Natural killer cell (primary cell): ENCODE data around the gene DNAH7. TPM values are rescaled to one million over a fixed set of nuclear protein-coding genes. Genes with fewer than 3 reads are reported as not detected.
A peak's percentile ranks its signal among the peaks of the same experiment; 100 is the strongest.

Experiments
- ATAC-seq, 3 donors: fragments of 150-1000 bp in 2 of 3; fragments of 200-7000 bp in 1 of 3; cut with Tn5 transposase; 1 replicate in 1 of 3; 2 replicates in 2 of 3; pipeline ENCODE4 v1.10.0; 2021; ENCODE audit warnings: mild to moderate bottlenecking in 2 of 3, moderate library complexity in 2 of 3
- DNase-seq, 2 donors: peaks; one replicate each; pipeline versions ENCODE4 v3.0.0 to v3.0.0-alpha.2; 2013 to 2021; ENCODE audit warnings: mixed read lengths in 1 of 2
- H3K27ac ChIP-seq: one replicate; pipeline ENCODE4 v1.5.1; 2013; ENCODE audit warnings: mild to moderate bottlenecking, low read length
- H3K27me3 ChIP-seq: one replicate; pipeline ENCODE4 v1.6.1; 2013; ENCODE audit warnings: low read length; ENCODE audit not compliant: control insufficient read depth, insufficient read depth
- H3K36me3 ChIP-seq: one replicate; pipeline ENCODE4 v1.6.1; 2013; ENCODE audit warnings: low read length; ENCODE audit not compliant: control insufficient read depth, insufficient read depth
- H3K4me1 ChIP-seq: one replicate; pipeline ENCODE4 v1.6.1; 2013; ENCODE audit warnings: low read length; ENCODE audit not compliant: control insufficient read depth, insufficient read depth
- H3K4me3 ChIP-seq: one replicate; pipeline ENCODE4 v1.5.1; 2013; ENCODE audit warnings: low read length
- H3K9me3 ChIP-seq: one replicate; pipeline ENCODE4 v1.6.1; 2013; ENCODE audit warnings: low read length; ENCODE audit not compliant: control insufficient read depth, insufficient read depth
- H3K27ac Mint-ChIP-seq, 2 donors: one replicate each; pipeline ENCODE4 v1.8.0; 2022; ENCODE audit warnings: mild to moderate bottlenecking in 2 of 2, mixed read lengths in 2 of 2, moderate library complexity in 1 of 2
- H3K27me3 Mint-ChIP-seq, 2 donors: one replicate each; pipeline ENCODE4 v1.8.0; 2022; ENCODE audit warnings: low read depth in 2 of 2, mixed read lengths in 2 of 2
- H3K36me3 Mint-ChIP-seq: one replicate; pipeline ENCODE4 v1.8.0; 2022; ENCODE audit warnings: mixed read lengths
- H3K4me1 Mint-ChIP-seq, 2 donors: one replicate each; pipeline ENCODE4 v1.8.0; 2022; ENCODE audit warnings: mixed read lengths in 2 of 2
- H3K4me3 Mint-ChIP-seq: one replicate; pipeline ENCODE4 v1.8.0; 2022; ENCODE audit warnings: mild to moderate bottlenecking, moderate library complexity, mixed read lengths
- H3K9me3 Mint-ChIP-seq, 2 donors: one replicate each; pipeline ENCODE4 v1.8.0; 2022; ENCODE audit warnings: mixed read lengths in 2 of 2
- WGBS: methylation state at CpG from one replicate; pipeline ENCODE4 v1.1.7; 2013; ENCODE audit warnings: missing lambda C conversion rate; ENCODE audit not compliant: insufficient coverage; 5-methylcytosine and 5-hydroxymethylcytosine counted together
- intact Hi-C: fragments of 100-400 bp; cut with micrococcal nuclease; formaldehyde crosslinking; loops from one replicate; pipeline ENCODE4 v1.14.2; 2022
- total RNA-seq, 4 donors: library from RNA; stranded (reverse); fragments of 120-200 nt in 1 of 4; gene quantifications; one replicate each; pipeline versions ENCODE4 v1.2.3 to v1.2.4, GENCODE V29; 2013 to 2022
- TF ChIP-seq, protein P1 (sequence below): fragments of 200-600 bp; IDR thresholded peaks from one replicate; pipeline ENCODE4 v1.8.0; 2022; ENCODE audit warnings: antibody characterized with exemption

DNAH7 gene
- total RNA-seq: under 1 TPM in 2 of 3 donors, not detected in 1; 0.07 to 0.20 TPM
- total RNA-seq (2013): 0.52 TPM

- H3K27ac ChIP-seq: peak within 1 kb of the TSS; percentile 61
- Mint-ChIP-seq H3K27ac (peak within 1 kb of the TSS; percentile 70 to 87), H3K4me1 (peaks cover 11 to 16% of the 10 kb centered on the region in 2 donors), H3K27me3 (no peaks in the 10 kb centered on the region), H3K36me3 (no peaks in the 10 kb centered on the region), H3K4me3 (peak within 1 kb of the TSS; percentile 89), H3K9me3 (no peaks in the 10 kb centered on the region)
- intact Hi-C loops: loop anchor here (5.0 to 10.0 kb wide), 4 partner anchors 406 to 661 kb away; no protein-coding TSS in a partner anchor
- ATAC-seq: peak; percentile 87 to 96 (median 92)
- H3K36me3 ChIP-seq: no peaks in the 10 kb centered on the region
- DNase-seq: peak; percentile 87 to 95
- H3K27me3 ChIP-seq: no peaks in the 10 kb centered on the region
- no peaks in the 10 kb centered on the region for H3K9me3 ChIP-seq
- 9% methylated on average over 53 of the region's 53 CpGs for WGBS
- H3K4me1 ChIP-seq: peaks cover 12% of the 10 kb centered on the region
- TF ChIP-seq, protein P1, sequence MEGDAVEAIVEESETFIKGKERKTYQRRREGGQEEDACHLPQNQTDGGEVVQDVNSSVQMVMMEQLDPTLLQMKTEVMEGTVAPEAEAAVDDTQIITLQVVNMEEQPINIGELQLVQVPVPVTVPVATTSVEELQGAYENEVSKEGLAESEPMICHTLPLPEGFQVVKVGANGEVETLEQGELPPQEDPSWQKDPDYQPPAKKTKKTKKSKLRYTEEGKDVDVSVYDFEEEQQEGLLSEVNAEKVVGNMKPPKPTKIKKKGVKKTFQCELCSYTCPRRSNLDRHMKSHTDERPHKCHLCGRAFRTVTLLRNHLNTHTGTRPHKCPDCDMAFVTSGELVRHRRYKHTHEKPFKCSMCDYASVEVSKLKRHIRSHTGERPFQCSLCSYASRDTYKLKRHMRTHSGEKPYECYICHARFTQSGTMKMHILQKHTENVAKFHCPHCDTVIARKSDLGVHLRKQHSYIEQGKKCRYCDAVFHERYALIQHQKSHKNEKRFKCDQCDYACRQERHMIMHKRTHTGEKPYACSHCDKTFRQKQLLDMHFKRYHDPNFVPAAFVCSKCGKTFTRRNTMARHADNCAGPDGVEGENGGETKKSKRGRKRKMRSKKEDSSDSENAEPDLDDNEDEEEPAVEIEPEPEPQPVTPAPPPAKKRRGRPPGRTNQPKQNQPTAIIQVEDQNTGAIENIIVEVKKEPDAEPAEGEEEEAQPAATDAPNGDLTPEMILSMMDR: peak; percentile 76
- peak within 1 kb of the TSS; percentile 50 for H3K4me3 ChIP-seq
Observed at GRCh38 chr2:196068271-196069209, at the start of gene DNAH7. TSS of gene DNAH7 (minus strand) at chr2:196068837. CDS start at chr2:196068711, 126 bp downstream.

DNA sequence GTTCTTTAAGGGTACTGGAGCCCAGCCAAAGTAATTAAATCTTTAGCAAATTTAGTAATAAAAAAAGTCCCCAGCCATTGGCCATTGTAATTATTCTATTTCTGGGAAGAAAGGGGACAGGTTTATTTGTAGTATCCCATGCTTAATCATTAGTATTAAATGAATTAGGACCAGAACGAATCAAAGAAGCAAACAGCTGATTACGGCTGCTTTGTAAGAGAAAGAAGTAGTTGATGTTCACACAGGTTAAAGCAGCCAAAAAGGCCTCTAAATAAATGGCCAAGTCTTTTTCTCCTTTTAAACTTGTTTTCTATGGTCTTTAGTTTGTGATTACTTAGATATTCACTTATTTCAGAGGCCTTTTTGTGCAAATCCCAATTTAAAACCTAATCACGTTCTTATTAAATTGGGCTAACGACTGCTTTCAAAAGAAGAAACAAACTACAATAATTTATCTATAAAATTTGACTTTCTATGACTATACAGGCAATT, 48.6 kb upstream of the DNAH7 start:
- H3K9me3 Mint-ChIP-seq: no peaks in the 10 kb centered on the region
- no peak for ATAC-seq
- 100% methylated on average over 2 of the region's 4 CpGs for WGBS

DNA sequence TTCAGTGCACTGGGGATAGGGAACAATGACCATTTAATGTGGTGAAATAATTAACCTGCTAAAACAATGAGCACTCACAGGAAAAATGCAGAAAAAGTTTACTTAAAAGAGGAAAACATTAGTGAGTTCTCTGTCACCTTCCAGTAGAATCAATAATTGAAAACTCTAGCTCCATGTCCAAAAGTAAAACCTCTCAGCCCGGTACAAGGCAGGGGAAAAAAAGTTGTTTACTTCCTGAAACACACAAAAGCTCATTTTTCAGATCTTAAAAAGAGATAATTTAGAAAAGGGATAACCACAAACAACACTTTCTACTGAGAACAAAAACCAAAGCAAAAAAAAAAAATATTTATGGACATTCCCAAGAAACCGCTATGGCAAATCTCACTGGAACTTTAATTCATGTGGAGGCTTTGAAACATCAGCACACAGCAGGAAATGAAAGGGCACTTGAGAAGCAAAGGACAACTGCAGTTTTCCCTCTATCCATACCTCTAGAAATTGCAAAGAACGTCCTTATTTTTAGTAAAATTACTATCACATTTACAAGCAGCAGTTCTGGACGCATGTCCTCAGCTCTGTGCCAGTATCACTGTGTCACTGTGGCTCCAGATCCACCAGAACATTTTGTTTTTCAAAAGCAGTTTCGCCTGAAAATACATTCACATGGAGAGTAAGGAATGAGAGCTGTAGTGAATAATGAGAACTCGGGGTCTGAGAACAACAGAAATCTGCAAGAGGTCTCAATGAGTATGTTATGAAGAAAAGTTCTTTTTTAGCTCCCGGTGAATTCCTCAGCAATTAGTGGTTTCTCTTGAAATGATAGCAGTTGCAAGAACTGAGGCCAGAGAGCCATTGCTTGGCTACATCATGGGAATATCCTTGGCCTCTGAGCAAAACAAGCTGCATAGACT, 44.7 kb upstream of the DNAH7 start:
- Mint-ChIP-seq H3K27me3 (no peaks in the 10 kb centered on the region), H3K4me1 (peaks cover 0 to 7% of the 10 kb centered on the region in 2 donors), H3K36me3 (no peaks in the 10 kb centered on the region), H3K9me3 (no peaks in the 10 kb centered on the region), H3K27ac (no peak overlapping the region), H3K4me3 (no peak overlapping the region)
- 64% methylated on average over 6 of the region's 7 CpGs for WGBS
- TF ChIP-seq, protein P1: no peak
- intact Hi-C loops: no loop called here
- Histone ChIP-seq H3K27me3 (peaks cover 2% of the 10 kb centered on the region), H3K36me3 (no peaks in the 10 kb centered on the region), H3K9me3 (no peaks in the 10 kb centered on the region), H3K4me3 (no peak overlapping the region), H3K4me1 (no peaks in the 10 kb centered on the region), H3K27ac (no peak overlapping the region)
- ATAC-seq (no peak), DNase-seq (no peak)

More for the DNA sequence above, 48.6 kb upstream of the DNAH7 start:
- Histone ChIP-seq H3K9me3 (no peaks in the 10 kb centered on the region), H3K4me3 (no peak overlapping the region), H3K27ac (no peak overlapping the region), H3K36me3 (no peaks in the 10 kb centered on the region), H3K4me1 (no peaks in the 10 kb centered on the region), H3K27me3 (no peaks in the 10 kb centered on the region)
- H3K4me3 Mint-ChIP-seq: no peak overlapping the region
- H3K27me3 Mint-ChIP-seq: no peaks in the 10 kb centered on the region
- peaks cover 0 to 7% of the 10 kb centered on the region in 2 donors for H3K4me1 Mint-ChIP-seq
- H3K36me3 Mint-ChIP-seq: no peaks in the 10 kb centered on the region
- intact Hi-C loops: no loop called here
- TF ChIP-seq, protein P1: no peak
- no peak overlapping the region for H3K27ac Mint-ChIP-seq
- no peak for DNase-seq
